ENCODE results near the gene RBBP8NL.
A peak's percentile ranks its signal among the peaks of the same experiment; 100 is the strongest.

Gene RBBP8NL

GRCh38 chr20:62391165-62392076, 35.9 kb downstream of the RBBP8NL start:
- H3K27ac ChIP-seq (ENCODE audit: low read length), result no peak overlapping the region
- no peaks in the 10 kb centered on the region for H3K9me3 ChIP-seq (ENCODE audit: control insufficient read depth, insufficient read depth, low read length)
- H3K27me3 ChIP-seq (ENCODE audit: control insufficient read depth, insufficient read depth, low read length), result no peaks in the 10 kb centered on the region
- DNase-seq (ENCODE audit: low read depth, low spot score), result no peak
- H3K36me3 ChIP-seq (ENCODE audit: control insufficient read depth, insufficient read depth, low read length), result peaks cover 14% of the 10 kb centered on the region
- WGBS (ENCODE audit: insufficient coverage, insufficient read length), result no CpG with 5 or more reads among the region's 44 CpGs
- H3K4me3 ChIP-seq (ENCODE audit: low read length), result no peak overlapping the region
- H3K4me1 ChIP-seq (ENCODE audit: control insufficient read depth, insufficient read depth, low read length), result no peaks in the 10 kb centered on the region

GRCh38 chr20:62390317-62391164, 36.8 kb downstream of the RBBP8NL start:
- no peak overlapping the region for H3K4me3 ChIP-seq (ENCODE audit: low read length)
- no peak overlapping the region for H3K27ac ChIP-seq (ENCODE audit: low read length)
- DNase-seq (ENCODE audit: low read depth, low spot score), result no peak
- H3K36me3 ChIP-seq (ENCODE audit: control insufficient read depth, insufficient read depth, low read length), result peaks cover 14% of the 10 kb centered on the region
- WGBS (ENCODE audit: insufficient coverage, insufficient read length), result no CpG with 5 or more reads among the region's 29 CpGs
- no peaks in the 10 kb centered on the region for H3K27me3 ChIP-seq (ENCODE audit: control insufficient read depth, insufficient read depth, low read length)
- H3K9me3 ChIP-seq (ENCODE audit: control insufficient read depth, insufficient read depth, low read length), result no peaks in the 10 kb centered on the region
- H3K4me1 ChIP-seq (ENCODE audit: control insufficient read depth, insufficient read depth, low read length), result no peaks in the 10 kb centered on the region

GRCh38 chr20:62389601-62390087, 37.7 kb downstream of the RBBP8NL start:
- DNase-seq (ENCODE audit: low read depth, low spot score), result no peak
- Histone ChIP-seq H3K27ac (ENCODE audit: low read length) (no peak overlapping the region), H3K4me3 (ENCODE audit: low read length) (no peak overlapping the region), H3K27me3 (ENCODE audit: control insufficient read depth, insufficient read depth, low read length) (no peaks in the 10 kb centered on the region), H3K9me3 (ENCODE audit: control insufficient read depth, insufficient read depth, low read length) (no peaks in the 10 kb centered on the region), H3K36me3 (ENCODE audit: control insufficient read depth, insufficient read depth, low read length) (peaks cover 14% of the 10 kb centered on the region), H3K4me1 (ENCODE audit: control insufficient read depth, insufficient read depth, low read length) (no peaks in the 10 kb centered on the region)
- no CpG with 5 or more reads among the region's 5 CpGs for WGBS (ENCODE audit: insufficient coverage, insufficient read length)

- Histone ChIP-seq H3K4me3 (ENCODE audit: low read length) (no peak overlapping the region), H3K4me1 (ENCODE audit: control insufficient read depth, insufficient read depth, low read length) (no peaks in the 10 kb centered on the region), H3K36me3 (ENCODE audit: control insufficient read depth, insufficient read depth, low read length) (peaks cover 14% of the 10 kb centered on the region), H3K9me3 (ENCODE audit: control insufficient read depth, insufficient read depth, low read length) (no peaks in the 10 kb centered on the region), H3K27ac (ENCODE audit: low read length) (no peak overlapping the region), H3K27me3 (ENCODE audit: control insufficient read depth, insufficient read depth, low read length) (no peaks in the 10 kb centered on the region)
- WGBS (ENCODE audit: insufficient coverage, insufficient read length), result no CpG with 5 or more reads among the region's 11 CpGs
- no peak for DNase-seq (ENCODE audit: low read depth, low spot score)
Observed at GRCh38 chr20:62388839-62389600, 38.3 kb downstream of the RBBP8NL start.

GRCh38 chr20:62387933-62388635, 39.3 kb downstream of the RBBP8NL start:
- DNase-seq (ENCODE audit: low read depth, low spot score), result no peak
- no peaks in the 10 kb centered on the region for H3K27me3 ChIP-seq (ENCODE audit: control insufficient read depth, insufficient read depth, low read length)
- no peaks in the 10 kb centered on the region for H3K9me3 ChIP-seq (ENCODE audit: control insufficient read depth, insufficient read depth, low read length)
- H3K4me1 ChIP-seq (ENCODE audit: control insufficient read depth, insufficient read depth, low read length), result no peaks in the 10 kb centered on the region
- H3K36me3 ChIP-seq (ENCODE audit: control insufficient read depth, insufficient read depth, low read length), result peaks cover 14% of the 10 kb centered on the region
- peak overlapping the region; percentile 99; the same call in 1 of the 2 replicates for H3K4me3 ChIP-seq (ENCODE audit: low read length)
- no CpG with 5 or more reads among the region's 20 CpGs for WGBS (ENCODE audit: insufficient coverage, insufficient read length)
- H3K27ac ChIP-seq (ENCODE audit: low read length), result no peak overlapping the region

- H3K27me3 ChIP-seq (ENCODE audit: control insufficient read depth, insufficient read depth, low read length), result no peaks in the 10 kb centered on the region
- no peak for DNase-seq (ENCODE audit: low read depth, low spot score)
- WGBS (ENCODE audit: insufficient coverage, insufficient read length), result no CpG with 5 or more reads among the region's 47 CpGs
- peaks cover 14% of the 10 kb centered on the region for H3K36me3 ChIP-seq (ENCODE audit: control insufficient read depth, insufficient read depth, low read length)
- H3K27ac ChIP-seq (ENCODE audit: low read length), result no peak overlapping the region
- H3K4me3 ChIP-seq (ENCODE audit: low read length), result peak overlapping the region; percentile 99
- no peaks in the 10 kb centered on the region for H3K9me3 ChIP-seq (ENCODE audit: control insufficient read depth, insufficient read depth, low read length)
- no peaks in the 10 kb centered on the region for H3K4me1 ChIP-seq (ENCODE audit: control insufficient read depth, insufficient read depth, low read length)
Observed at GRCh38 chr20:62387219-62387913, 40.0 kb downstream of the RBBP8NL start.

GRCh38 chr20:62386383-62387218, 40.7 kb downstream of the RBBP8NL start, which contains the start of gene RPS21:
TSS of gene RPS21 (plus strand) at chr20:62387103. CDS start at chr20:62387339, 236 bp downstream.
- Histone ChIP-seq H3K9me3 (ENCODE audit: control insufficient read depth, insufficient read depth, low read length) (no peaks in the 10 kb centered on the region), H3K27ac (ENCODE audit: low read length) (no peak within 1 kb of the TSS)
- WGBS (ENCODE audit: insufficient coverage, insufficient read length), result no CpG with 5 or more reads among the region's 83 CpGs

GRCh38 chr20:62382306-62383198, 44.8 kb downstream of the RBBP8NL start:
- H3K27ac ChIP-seq (ENCODE audit: low read length), result no peak overlapping the region
- no peak for DNase-seq (ENCODE audit: low read depth, low spot score)
- peaks cover 4% of the 10 kb centered on the region for H3K4me1 ChIP-seq (ENCODE audit: control insufficient read depth, insufficient read depth, low read length)
- H3K9me3 ChIP-seq (ENCODE audit: control insufficient read depth, insufficient read depth, low read length), result no peaks in the 10 kb centered on the region
- no peaks in the 10 kb centered on the region for H3K27me3 ChIP-seq (ENCODE audit: control insufficient read depth, insufficient read depth, low read length)
- peaks cover 3% of the 10 kb centered on the region; the same call in 1 of the 2 replicates for H3K36me3 ChIP-seq (ENCODE audit: control insufficient read depth, insufficient read depth, low read length)
- no peak overlapping the region for H3K4me3 ChIP-seq (ENCODE audit: low read length)
- no CpG with 5 or more reads among the region's 18 CpGs for WGBS (ENCODE audit: insufficient coverage, insufficient read length)

More at GRCh38 chr20:62386383-62387218, 40.7 kb downstream of the RBBP8NL start, which contains the start of gene RPS21:
- H3K36me3 ChIP-seq (ENCODE audit: control insufficient read depth, insufficient read depth, low read length), result peaks cover 18% of the 10 kb centered on the region
- no peaks in the 10 kb centered on the region for H3K4me1 ChIP-seq (ENCODE audit: control insufficient read depth, insufficient read depth, low read length)
- no peaks in the 10 kb centered on the region for H3K27me3 ChIP-seq (ENCODE audit: control insufficient read depth, insufficient read depth, low read length)
- peak; percentile 87 for DNase-seq (ENCODE audit: low read depth, low spot score)
- H3K4me3 ChIP-seq (ENCODE audit: low read length), result peak within 1 kb of the TSS; percentile 99
